Psoas muscle (tissue), 8 donors: ENCODE data around the gene SEC14L3. TPM values are rescaled to one million over a fixed set of nuclear protein-coding genes. Genes with fewer than 3 reads are reported as not detected.

Source experiments
- ATAC-seq, 4 donors: fragments of 200-7000 bp; cut with Tn5 transposase; one replicate each; pipeline ENCODE4 v1.9.1; 2020; ENCODE audit warnings: moderate library complexity in 3 of 4, mild to moderate bottlenecking in 2 of 4
- DNase-seq, 2 donors: peaks; one replicate each; pipeline ENCODE4 v3.0.0-alpha.2; 2020
- H3K27ac ChIP-seq: fragments of 200-600 bp; one replicate; pipeline ENCODE4 v1.8.0; 2022
- H3K27me3 ChIP-seq, 3 donors: fragments of 200-600 bp in 1 of 3; one replicate each; pipeline versions ENCODE4 v1.6.1 to v1.8.0; 2013 to 2022; ENCODE audit warnings: low read length in 2 of 3, mild to moderate bottlenecking in 2 of 3, moderate library complexity in 1 of 3; ENCODE audit not compliant: insufficient read depth in 3 of 3
- H3K36me3 ChIP-seq, 2 donors: fragments of 200-600 bp in 1 of 2; one replicate each; pipeline versions ENCODE4 v1.6.1 to v1.8.0; 2013 to 2022; ENCODE audit warnings: low read depth in 1 of 2, mild to moderate bottlenecking in 1 of 2, moderate library complexity in 1 of 2; ENCODE audit not compliant: insufficient read depth in 1 of 2
- H3K4me1 ChIP-seq: fragments of 200-600 bp; one replicate; pipeline ENCODE4 v1.8.0; 2022
- H3K4me3 ChIP-seq: fragments of 200-600 bp; one replicate; pipeline ENCODE4 v1.8.0; 2022; ENCODE audit warnings: mild to moderate bottlenecking
- H3K9me3 ChIP-seq: fragments of 200-600 bp; one replicate; pipeline ENCODE4 v1.8.0; 2022
- CTCF ChIP-seq: fragments of 200-600 bp; IDR thresholded peaks from one replicate; pipeline ENCODE4 v1.8.0; 2022; ENCODE audit warnings: antibody characterized with exemption
- WGBS, 3 donors: extraction: QIAGEN DNeasy Blood & Tissue Kit; methylation state at CpG; one replicate each; pipeline versions ENCODE4 v1.1.6 to v1.1.7; 2013; 5-methylcytosine and 5-hydroxymethylcytosine counted together
- intact Hi-C, 2 donors: fragments of 100-400 bp; cut with DNase I; formaldehyde crosslinking; loops; one replicate each; pipeline versions ENCODE4 v1.11.0 to v1.14.2; 2022
- polyA plus RNA-seq, 3 donors: library from polyadenylated mRNA; stranded (reverse); fragments of 200-250 nt; gene quantifications; one replicate each; pipeline ENCODE4 v1.2.3, GENCODE V29; 2013
- total RNA-seq, 4 donors: library from RNA; stranded (reverse); fragmentation: NEBNext Ultra II Directional in 2 of 4; extraction: Animal tissue kit (Norgen Biotek cat#: 25700) in 2 of 4; gene quantifications; one replicate each; pipeline versions ENCODE4 v1.2.1 to v1.2.4, GENCODE V29; 2021 to 2023
- donor health status: healthy with polysubstance abuse.
- donor health status: DM: no; HTN: no; CAD: no; lungs with moderate emphysema.
- donor health status: Bipolar disorder and iron deficiency.
- donor health status: healthy.
- donor health status: DM: yes; HTN: yes; CAD: no.
- donor health status: DM: no; HTN: no; CAD: no.
- donor health status: DM: no; HTN: no; CAD: no.
- donor health status: DM: yes; HTN: yes; CAD: no.

The SEC14L3 gene
- total and polyA plus RNA-seq, 7 donors = 0.04 TPM; not detected in 6

- WGBS, 3 donors = 68 to 81% (median 81%) methylated on average over 4 of the region's 4 CpGs
- TF ChIP-seq CTCF = no peak
- ATAC-seq (no peak), DNase-seq (no peak)
- intact Hi-C loops = loop anchor here in 1 of 2 donors (10.0 kb wide), 1 partner anchor 61 kb away; the partner anchor contains the start of gene GAL3ST1
- Histone ChIP-seq H3K27me3 (peaks cover 0 to 3% (median 0%) of the 10 kb centered on the region in 3 donors), H3K27ac (no peak overlapping the region), H3K9me3 (no peaks in the 10 kb centered on the region), H3K36me3 (no peaks in the 10 kb centered on the region), H3K4me3 (no peak overlapping the region), H3K4me1 (no peaks in the 10 kb centered on the region)
Observed at GRCh38 chr22:30514252-30514651, 42.4 kb upstream of the SEC14L3 start.

- Histone ChIP-seq H3K27me3 (peaks cover 0 to 11% (median 0%) of the 10 kb centered on the region in 3 donors), H3K4me1 (no peaks in the 10 kb centered on the region), H3K4me3 (no peak overlapping the region), H3K9me3 (no peaks in the 10 kb centered on the region), H3K27ac (no peak overlapping the region), H3K36me3 (no peaks in the 10 kb centered on the region)
- TF ChIP-seq CTCF = no peak
- 88 to 94% (median 91%) methylated on average over 6 of the region's 6 CpGs for WGBS, 3 donors
- intact Hi-C loops = loop anchor here in 1 of 2 donors (10.0 kb wide), 1 partner anchor 61 kb away; the partner anchor contains the start of gene GAL3ST1
- no peak for ATAC-seq
- DNase-seq = no peak
Observed at GRCh38 chr22:30513462-30513861, 41.6 kb upstream of the SEC14L3 start.

- Histone ChIP-seq H3K4me3 (no peak overlapping the region), H3K36me3 (no peaks in the 10 kb centered on the region), H3K9me3 (no peaks in the 10 kb centered on the region), H3K4me1 (no peaks in the 10 kb centered on the region), H3K27ac (no peak overlapping the region), H3K27me3 (peaks cover 0 to 26% (median 0%) of the 10 kb centered on the region in 3 donors)
- 83 to 89% (median 86%) methylated on average over 7 of the region's 7 CpGs for WGBS, 3 donors
- TF ChIP-seq CTCF = no peak
- intact Hi-C loops = loop anchor here in 1 of 2 donors (10.0 kb wide), 1 partner anchor 63 kb away; the partner anchor contains the start of gene GAL3ST1
- DNase-seq (no peak), ATAC-seq (no peak)
Observed at GRCh38 chr22:30511911-30512310, 40.1 kb upstream of the SEC14L3 start.

- no peaks in the 10 kb centered on the region for H3K9me3 ChIP-seq
- no peak overlapping the region for H3K27ac ChIP-seq
- peaks cover 0 to 34% (median 2%) of the 10 kb centered on the region in 3 donors for H3K27me3 ChIP-seq
- no peak for TF ChIP-seq CTCF
- intact Hi-C loops = loop anchor here in 1 of 2 donors (10.0 kb wide), 1 partner anchor 64 kb away; the partner anchor contains the start of gene GAL3ST1
- WGBS, 3 donors = 71 to 78% (median 73%) methylated on average over 9 of the region's 9 CpGs
- no peak for ATAC-seq
- H3K36me3 ChIP-seq = no peaks in the 10 kb centered on the region
- no peak for DNase-seq
- no peak overlapping the region for H3K4me3 ChIP-seq
- H3K4me1 ChIP-seq = no peaks in the 10 kb centered on the region
Observed at GRCh38 chr22:30511109-30511508, 39.3 kb upstream of the SEC14L3 start.

- H3K27ac ChIP-seq = no peak overlapping the region
- no peaks in the 10 kb centered on the region for H3K4me1 ChIP-seq
- no peak for ATAC-seq
- DNase-seq = no peak
- 56 to 93% (median 90%) methylated on average over 5 of the region's 5 CpGs for WGBS, 3 donors
- no peak overlapping the region for H3K4me3 ChIP-seq
- intact Hi-C loops = no loop called here
- peaks cover 0 to 63% (median 16%) of the 10 kb centered on the region in 3 donors for H3K27me3 ChIP-seq
- H3K36me3 ChIP-seq = no peaks in the 10 kb centered on the region
- no peak for TF ChIP-seq CTCF
- no peaks in the 10 kb centered on the region for H3K9me3 ChIP-seq
Observed at GRCh38 chr22:30508216-30508615, 36.4 kb upstream of the SEC14L3 start.
